AG04449 (cell line): ENCODE measurements around the gene KRT2.

Experiments
- CTCF ChIA-PET: fragments of 350-600 bp; formaldehyde crosslinking; extraction: SDS; loops from one replicate; lab custom pipeline; 2021; ENCODE audit warnings: antibody characterized with exemption; lab: Yijun Ruan, JAX
- POLR2A ChIA-PET: fragments of 400-600, 350-600 bp; formaldehyde crosslinking; extraction: SDS; loops from one replicate; lab custom pipeline; 2020; ENCODE audit warnings: antibody characterized with exemption, inconsistent platforms; lab: Yijun Ruan, JAX
- DNase-seq: peaks from one replicate; pipeline ENCODE4 v3.0.0-alpha.2; 2010; ENCODE audit warnings: low read depth, low spot score
- H3K4me3 ChIP-seq: 2 replicates; pipeline ENCODE4 v1.5.1; 2011; ENCODE audit warnings: low read depth, mild to moderate bottlenecking, control low read depth, low read length
- CTCF ChIP-seq: IDR thresholded peaks from one replicate; pipeline ENCODE4 v1.5.1; 2011; ENCODE audit warnings: mild to moderate bottlenecking, moderate library complexity, low read length, control low read depth, inconsistent platforms; ENCODE audit not compliant: insufficient read depth; ENCODE audit errors: missing control alignments

The KRT2 gene

GRCh38 chr12:52679875-52680274 lies 27.9 kb upstream of the KRT2 start:
- DNase-seq = no peak
- CTCF ChIA-PET = interaction anchor here (1.1 kb wide), 1 partner anchor 191 kb away, joined by 3 read pairs; no protein-coding TSS in a partner anchor
- TF ChIP-seq CTCF = no peak
- POLR2A ChIA-PET = no interaction called here
- H3K4me3 ChIP-seq = no peak overlapping the region

- DNase-seq = no peak
- CTCF ChIA-PET = interaction anchor here (0.8 kb wide), 1 partner anchor 109 kb away, joined by 3 read pairs; no protein-coding TSS in a partner anchor
- no peak overlapping the region for H3K4me3 ChIP-seq
- POLR2A ChIA-PET = no interaction called here
- no peak for TF ChIP-seq CTCF
These were observed 25.7 kb upstream of the KRT2 start for GRCh38 chr12:52677671-52678070.

- H3K4me3 ChIP-seq = no peak overlapping the region
- POLR2A ChIA-PET = no interaction called here
- CTCF ChIA-PET = interaction anchor here (1.1 kb wide), 1 partner anchor 10 kb away, joined by 3 read pairs; no protein-coding TSS in a partner anchor
- no peak for TF ChIP-seq CTCF
- no peak for DNase-seq
These were observed 25.1 kb upstream of the KRT2 start for GRCh38 chr12:52677126-52677525.

DNA sequence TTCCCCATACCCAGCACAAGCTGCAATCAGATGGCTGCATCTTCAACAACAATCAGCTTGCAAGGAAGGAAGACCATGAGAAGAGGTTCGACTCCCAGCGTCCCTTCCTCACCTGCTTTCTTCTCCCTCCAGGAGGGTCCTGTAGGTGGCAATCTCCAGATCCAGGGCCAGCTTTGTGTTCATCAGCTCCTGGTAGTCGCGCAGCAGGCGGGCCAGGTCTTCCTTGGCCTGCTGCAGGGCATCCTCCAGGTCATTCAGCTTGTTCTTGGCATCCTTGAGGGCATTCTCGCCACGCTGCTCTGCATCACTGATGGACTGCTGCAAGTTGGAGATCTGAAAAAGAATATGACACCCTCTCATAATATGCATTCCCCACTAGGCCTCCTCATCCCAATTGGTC lies 24.2 kb upstream of the KRT2 start:
- H3K4me3 ChIP-seq = no peak overlapping the region
- ChIA-PET CTCF (interaction anchor here (1.1 kb wide), 1 partner anchor 11 kb away, joined by 3 read pairs; no protein-coding TSS in a partner anchor), POLR2A (no interaction called here)
- TF ChIP-seq CTCF = no peak
- DNase-seq = no peak

- H3K4me3 ChIP-seq = no peak overlapping the region
These were observed 23.3 kb upstream of the KRT2 start for GRCh38 chr12:52675301-52675701.

GRCh38 chr12:52674433-52674775 lies 22.4 kb upstream of the KRT2 start:
- ChIA-PET CTCF (interaction anchor here (1.2 kb wide), 1 partner anchor 206 kb away, joined by 4 read pairs; no protein-coding TSS in a partner anchor), POLR2A (no interaction called here)
- no peak for DNase-seq
- no peak overlapping the region for H3K4me3 ChIP-seq
- no peak for TF ChIP-seq CTCF

More at GRCh38 chr12:52675301-52675701, 23.3 kb upstream of the KRT2 start:
- TF ChIP-seq CTCF = no peak
- ChIA-PET POLR2A (no interaction called here), CTCF (interaction anchor here (1.2 kb wide), 1 partner anchor 205 kb away, joined by 4 read pairs; no protein-coding TSS in a partner anchor)
- no peak for DNase-seq
